ENCODE results near the gene PGAP1. TPM values are rescaled to one million over a fixed set of nuclear protein-coding genes. Genes with fewer than 3 reads are reported as not detected.

The PGAP1 gene
- total and polyA plus RNA-seq, 2 donors (not counting 1 experiment from before 2014, with no cell fraction given): 0.25 to 21.8 TPM

- no peak for TF ChIP-seq EZH2 (IDR thresholded peaks at IDR 0.05; ENCODE audit: borderline replicate concordance, insufficient read depth, low read depth, low read length, poor library complexity, severe bottlenecking)
- TF ChIP-seq, protein P1, sequence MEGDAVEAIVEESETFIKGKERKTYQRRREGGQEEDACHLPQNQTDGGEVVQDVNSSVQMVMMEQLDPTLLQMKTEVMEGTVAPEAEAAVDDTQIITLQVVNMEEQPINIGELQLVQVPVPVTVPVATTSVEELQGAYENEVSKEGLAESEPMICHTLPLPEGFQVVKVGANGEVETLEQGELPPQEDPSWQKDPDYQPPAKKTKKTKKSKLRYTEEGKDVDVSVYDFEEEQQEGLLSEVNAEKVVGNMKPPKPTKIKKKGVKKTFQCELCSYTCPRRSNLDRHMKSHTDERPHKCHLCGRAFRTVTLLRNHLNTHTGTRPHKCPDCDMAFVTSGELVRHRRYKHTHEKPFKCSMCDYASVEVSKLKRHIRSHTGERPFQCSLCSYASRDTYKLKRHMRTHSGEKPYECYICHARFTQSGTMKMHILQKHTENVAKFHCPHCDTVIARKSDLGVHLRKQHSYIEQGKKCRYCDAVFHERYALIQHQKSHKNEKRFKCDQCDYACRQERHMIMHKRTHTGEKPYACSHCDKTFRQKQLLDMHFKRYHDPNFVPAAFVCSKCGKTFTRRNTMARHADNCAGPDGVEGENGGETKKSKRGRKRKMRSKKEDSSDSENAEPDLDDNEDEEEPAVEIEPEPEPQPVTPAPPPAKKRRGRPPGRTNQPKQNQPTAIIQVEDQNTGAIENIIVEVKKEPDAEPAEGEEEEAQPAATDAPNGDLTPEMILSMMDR (IDR thresholded peaks at IDR 0.05): no peak
- DNase-seq (no peak), ATAC-seq (ENCODE audit: low read depth) (no peak)
- Histone ChIP-seq H3K4me3 (ENCODE audit: control extremely low read depth in 1 of 5, extremely low read depth in 1 of 5, insufficient read depth in 1 of 5, low read depth in 2 of 5, low read length in 4 of 5) (no peak overlapping the region), H3K27me3 (replicated peaks in 1 of 4; ENCODE audit: control extremely low read depth in 1 of 4, control insufficient read depth in 3 of 4, insufficient read depth in 4 of 4, low read length in 3 of 4) (no peaks in the 10 kb centered on the region), H3K79me2 (ENCODE audit: control insufficient read depth, insufficient read depth, low read length) (no peaks in the 10 kb centered on the region), H2AFZ (ENCODE audit: insufficient read depth, low read depth, low read length, poor library complexity, severe bottlenecking) (peak overlapping the region; percentile 12), H3K27ac (ENCODE audit: low read length in 2 of 2) (no peak overlapping the region), H3K4me1 (ENCODE audit: control insufficient read depth in 2 of 2, insufficient read depth in 2 of 2, low read length in 2 of 2) (no peaks in the 10 kb centered on the region), H4K20me1 (ENCODE audit: control insufficient read depth, insufficient read depth, low read length, poor library complexity, severe bottlenecking) (no peaks in the 10 kb centered on the region), H3K9me3 (ENCODE audit: control extremely low read depth in 1 of 3, control insufficient read depth in 2 of 3, insufficient read depth in 1 of 3, low read length in 2 of 3) (no peaks in the 10 kb centered on the region), H3K9ac (ENCODE audit: low read length) (no peak overlapping the region), H3K36me3 (replicated peaks in 1 of 2; ENCODE audit: control extremely low read depth in 1 of 2, control insufficient read depth in 1 of 2, extremely low read depth in 1 of 2, insufficient read depth in 2 of 2, low read length in 1 of 2) (no peaks in the 10 kb centered on the region), H3K4me2 (replicated peaks; ENCODE audit: low read depth, low read length, poor library complexity, severe bottlenecking) (no peak overlapping the region)
- WGBS (ENCODE audit: insufficient coverage): no CpG with 5 or more reads among the region's 2 CpGs
- Mint-ChIP-seq H3K27me3 (peaks cover 6% of the 10 kb centered on the region), H3K9me3 (ENCODE audit: insufficient read depth) (no peaks in the 10 kb centered on the region), H3K27ac (no peak overlapping the region), H3K4me3 (no peak overlapping the region), H3K4me1 (no peaks in the 10 kb centered on the region)
- POLR2A ChIA-PET: no interaction called here
- CTCF ChIA-PET: interaction anchor here (1.3 kb wide), 1 partner anchor 9 kb away, joined by 3 read pairs; the partner anchor contains the start of gene PGAP1
- intact Hi-C loops (cut with micrococcal nuclease): no loop called here
Observed at GRCh38 chr2:196935432-196935831, 8.9 kb upstream of the PGAP1 start.

- ATAC-seq (ENCODE audit: low read depth) (no peak), DNase-seq (no peak)
- H3K27ac Mint-ChIP-seq: no peak overlapping the region
Observed at GRCh38 chr2:196934672-196935071, 8.2 kb upstream of the PGAP1 start.

More at GRCh38 chr2:196934672-196935071, 8.2 kb upstream of the PGAP1 start:
- H3K9me3 Mint-ChIP-seq (ENCODE audit: insufficient read depth): no peaks in the 10 kb centered on the region
- no peak for TF ChIP-seq EZH2 (IDR thresholded peaks at IDR 0.05; ENCODE audit: borderline replicate concordance, insufficient read depth, low read depth, low read length, poor library complexity, severe bottlenecking)
- TF ChIP-seq, protein P1 (IDR thresholded peaks at IDR 0.05): no peak
- ChIA-PET POLR2A (no interaction called here), CTCF (interaction anchor here (1.3 kb wide), 1 partner anchor 8 kb away, joined by 3 read pairs; the partner anchor contains the start of gene PGAP1)
- Histone ChIP-seq H3K9ac (ENCODE audit: low read length) (no peak overlapping the region), H3K4me1 (ENCODE audit: control insufficient read depth in 2 of 2, insufficient read depth in 2 of 2, low read length in 2 of 2) (no peaks in the 10 kb centered on the region), H3K79me2 (ENCODE audit: control insufficient read depth, insufficient read depth, low read length) (no peaks in the 10 kb centered on the region), H3K27ac (ENCODE audit: low read length in 2 of 2) (no peak overlapping the region), H3K36me3 (replicated peaks in 1 of 2; ENCODE audit: control extremely low read depth in 1 of 2, control insufficient read depth in 1 of 2, extremely low read depth in 1 of 2, insufficient read depth in 2 of 2, low read length in 1 of 2) (no peaks in the 10 kb centered on the region), H3K4me2 (replicated peaks; ENCODE audit: low read depth, low read length, poor library complexity, severe bottlenecking) (no peak overlapping the region), H3K27me3 (replicated peaks in 1 of 4; ENCODE audit: control extremely low read depth in 1 of 4, control insufficient read depth in 3 of 4, insufficient read depth in 4 of 4, low read length in 3 of 4) (no peaks in the 10 kb centered on the region), H2AFZ (ENCODE audit: insufficient read depth, low read depth, low read length, poor library complexity, severe bottlenecking) (peak overlapping the region; percentile 29), H3K4me3 (ENCODE audit: control extremely low read depth in 1 of 5, extremely low read depth in 1 of 5, insufficient read depth in 1 of 5, low read depth in 2 of 5, low read length in 4 of 5) (no peak overlapping the region), H3K9me3 (ENCODE audit: control extremely low read depth in 1 of 3, control insufficient read depth in 2 of 3, insufficient read depth in 1 of 3, low read length in 2 of 3) (no peaks in the 10 kb centered on the region), H4K20me1 (ENCODE audit: control insufficient read depth, insufficient read depth, low read length, poor library complexity, severe bottlenecking) (no peaks in the 10 kb centered on the region)
- H3K4me1 Mint-ChIP-seq: no peaks in the 10 kb centered on the region
- peaks cover under 1% of the 10 kb centered on the region for H3K27me3 Mint-ChIP-seq
- no CpG with 5 or more reads among the region's 1 CpG for WGBS (ENCODE audit: insufficient coverage)
- H3K4me3 Mint-ChIP-seq: no peak overlapping the region
- intact Hi-C loops (cut with micrococcal nuclease): no loop called here
